Neutrophil (primary cell): ENCODE measurements around the gene CLCNKA.

ENCODE experiments used
- H3K27ac ChIP-seq: fragments of 200-600 bp; sonication (generic); 2 replicates; pipeline ENCODE4 v1.5.1; 2016; ENCODE audit warnings: mild to moderate bottlenecking, moderate library complexity
- H3K27me3 ChIP-seq: fragments of 200-600 bp; sonication (generic); 2 replicates; pipeline ENCODE4 v1.6.0; 2016; ENCODE audit warnings: mild to moderate bottlenecking
- H3K36me3 ChIP-seq: fragments of 200-600 bp; sonication (generic); 2 replicates; pipeline ENCODE4 v1.5.1; 2017
- H3K4me1 ChIP-seq, 2 experiments: fragments of 200-600 bp in 1 of 2; sonication (generic) in 1 of 2; 1 replicate in 1 of 2; 2 replicates in 1 of 2; pipeline versions ENCODE4 v1.5.1 to v1.6.1; 2013 to 2016; ENCODE audit warnings: low read depth in 1 of 2, low read length in 1 of 2, mild to moderate bottlenecking in 1 of 2, moderate library complexity in 1 of 2; ENCODE audit not compliant: control insufficient read depth in 1 of 2, insufficient read depth in 1 of 2
- H3K4me3 ChIP-seq, 2 experiments: fragments of 200-600 bp in 1 of 2; sonication (generic) in 1 of 2; 1 replicate in 1 of 2; 2 replicates in 1 of 2; pipeline ENCODE4 v1.5.1; 2013 to 2016; ENCODE audit warnings: low read depth in 1 of 2, low read length in 1 of 2, mild to moderate bottlenecking in 1 of 2, moderate library complexity in 1 of 2
- H3K9me3 ChIP-seq: fragments of 200-600 bp; sonication (generic); 2 replicates; pipeline ENCODE4 v1.5.1; 2016
- TF ChIP-seq, protein P1 (sequence below): fragments of 200-600 bp; sonication (generic); IDR thresholded peaks from 2 replicates; pipeline ENCODE4 v1.5.1; 2016; ENCODE audit warnings: antibody characterized with exemption

The CLCNKA gene

DNA sequence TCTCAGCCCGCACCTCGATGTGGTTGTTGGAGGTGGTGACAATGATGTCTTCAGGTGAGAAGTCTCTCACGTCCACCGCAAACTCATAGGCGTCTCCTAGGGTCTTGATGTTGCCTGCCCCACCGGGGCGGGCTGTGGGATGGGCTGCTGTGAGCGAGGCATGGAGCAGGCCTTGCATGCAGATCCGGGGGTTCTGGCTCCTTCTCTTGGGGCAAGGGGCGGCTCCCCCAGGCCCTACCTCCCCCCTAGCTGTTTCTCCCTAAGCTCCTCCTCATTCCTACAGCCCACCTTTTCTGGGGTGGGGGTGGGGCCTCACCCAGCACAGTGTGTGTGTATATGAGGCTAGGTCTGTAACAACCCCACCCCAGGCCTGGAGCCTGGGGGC is 4.8 kb upstream of the CLCNKA start:
- Histone ChIP-seq H3K4me3 (no peak overlapping the region), H3K27ac (no peak overlapping the region), H3K4me1 (peaks cover 6 to 11% of the 10 kb centered on the region in 2 experiments), H3K9me3 (no peaks in the 10 kb centered on the region), H3K36me3 (no peaks in the 10 kb centered on the region), H3K27me3 (peaks cover 28% of the 10 kb centered on the region)
- TF ChIP-seq, protein P1, sequence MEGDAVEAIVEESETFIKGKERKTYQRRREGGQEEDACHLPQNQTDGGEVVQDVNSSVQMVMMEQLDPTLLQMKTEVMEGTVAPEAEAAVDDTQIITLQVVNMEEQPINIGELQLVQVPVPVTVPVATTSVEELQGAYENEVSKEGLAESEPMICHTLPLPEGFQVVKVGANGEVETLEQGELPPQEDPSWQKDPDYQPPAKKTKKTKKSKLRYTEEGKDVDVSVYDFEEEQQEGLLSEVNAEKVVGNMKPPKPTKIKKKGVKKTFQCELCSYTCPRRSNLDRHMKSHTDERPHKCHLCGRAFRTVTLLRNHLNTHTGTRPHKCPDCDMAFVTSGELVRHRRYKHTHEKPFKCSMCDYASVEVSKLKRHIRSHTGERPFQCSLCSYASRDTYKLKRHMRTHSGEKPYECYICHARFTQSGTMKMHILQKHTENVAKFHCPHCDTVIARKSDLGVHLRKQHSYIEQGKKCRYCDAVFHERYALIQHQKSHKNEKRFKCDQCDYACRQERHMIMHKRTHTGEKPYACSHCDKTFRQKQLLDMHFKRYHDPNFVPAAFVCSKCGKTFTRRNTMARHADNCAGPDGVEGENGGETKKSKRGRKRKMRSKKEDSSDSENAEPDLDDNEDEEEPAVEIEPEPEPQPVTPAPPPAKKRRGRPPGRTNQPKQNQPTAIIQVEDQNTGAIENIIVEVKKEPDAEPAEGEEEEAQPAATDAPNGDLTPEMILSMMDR: no peak

- no peak within 1 kb of the TSS for H3K27ac ChIP-seq
These were observed 4.2 kb upstream of the CLCNKA start, which contains the start of gene HSPB7 for GRCh38 chr1:16017461-16018303. TSS of gene HSPB7 (minus strand) at chr1:16018043. CDS start at chr1:16017963, 80 bp downstream.

GRCh38 chr1:16018308-16018707 is 3.5 kb upstream of the CLCNKA start:
- H3K36me3 ChIP-seq: no peaks in the 10 kb centered on the region
- peaks cover 17% of the 10 kb centered on the region for H3K27me3 ChIP-seq
- H3K4me1 ChIP-seq: peaks cover 0 to under 1% of the 10 kb centered on the region in 2 experiments
- TF ChIP-seq, protein P1: no peak
- H3K27ac ChIP-seq: no peak overlapping the region
- no peak overlapping the region for H3K4me3 ChIP-seq
- H3K9me3 ChIP-seq: no peaks in the 10 kb centered on the region

More at GRCh38 chr1:16017461-16018303, 4.2 kb upstream of the CLCNKA start, which contains the start of gene HSPB7:
- no peak within 1 kb of the TSS for H3K4me3 ChIP-seq
- no peaks in the 10 kb centered on the region for H3K36me3 ChIP-seq
- H3K9me3 ChIP-seq: no peaks in the 10 kb centered on the region
- peaks cover 23% of the 10 kb centered on the region for H3K27me3 ChIP-seq
- TF ChIP-seq, protein P1: no peak
- H3K4me1 ChIP-seq: peaks cover under 1 to 7% of the 10 kb centered on the region in 2 experiments

DNA sequence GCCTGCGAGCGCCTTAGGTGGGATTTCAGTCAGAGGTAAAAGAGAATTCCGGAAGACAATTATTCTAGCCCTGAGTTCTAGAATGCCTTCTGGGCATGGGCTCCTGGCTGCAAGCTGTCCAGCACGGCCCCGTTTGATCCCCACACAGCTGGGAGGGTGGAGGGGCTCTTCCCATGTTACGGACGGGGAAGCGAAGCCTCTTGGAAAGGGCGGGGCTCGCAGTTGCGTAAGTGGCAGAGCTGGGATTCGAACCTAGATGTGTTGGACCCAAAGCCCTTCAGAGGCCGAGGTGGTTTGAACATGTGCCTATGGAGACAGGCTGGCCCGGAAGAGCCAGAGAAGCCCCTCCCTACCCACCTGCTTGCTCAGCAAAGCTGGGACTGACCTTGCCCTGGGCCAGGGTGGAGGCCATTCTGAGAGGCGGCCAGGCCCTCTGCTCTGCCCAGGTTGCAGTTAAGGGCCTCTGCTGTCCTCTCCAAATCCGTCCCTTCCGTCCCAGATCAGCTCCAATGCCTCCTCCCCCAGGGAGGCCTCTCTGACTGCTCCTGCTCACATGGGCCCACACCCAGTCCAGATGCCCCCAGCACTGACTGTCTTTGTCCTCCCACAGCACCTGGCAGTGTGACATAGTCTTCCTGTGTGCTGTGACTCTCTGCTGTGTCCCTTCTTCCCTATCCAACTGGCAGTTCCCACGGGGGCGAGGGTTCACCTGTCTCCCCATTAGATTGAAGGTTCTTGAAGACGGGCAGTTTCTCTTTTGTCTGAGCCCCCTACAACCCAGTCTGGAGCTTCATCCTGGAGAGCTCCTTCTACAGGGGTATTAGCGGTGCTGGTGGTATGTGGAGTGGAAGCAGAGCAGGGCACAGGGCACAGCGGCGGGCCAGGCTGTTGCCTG is 2.8 kb upstream of the CLCNKA start:
- Histone ChIP-seq H3K4me1 (no peaks in the 10 kb centered on the region), H3K36me3 (no peaks in the 10 kb centered on the region), H3K9me3 (no peaks in the 10 kb centered on the region), H3K27me3 (peaks cover 10% of the 10 kb centered on the region), H3K27ac (no peak overlapping the region), H3K4me3 (no peak overlapping the region)
- TF ChIP-seq, protein P1: no peak

DNA sequence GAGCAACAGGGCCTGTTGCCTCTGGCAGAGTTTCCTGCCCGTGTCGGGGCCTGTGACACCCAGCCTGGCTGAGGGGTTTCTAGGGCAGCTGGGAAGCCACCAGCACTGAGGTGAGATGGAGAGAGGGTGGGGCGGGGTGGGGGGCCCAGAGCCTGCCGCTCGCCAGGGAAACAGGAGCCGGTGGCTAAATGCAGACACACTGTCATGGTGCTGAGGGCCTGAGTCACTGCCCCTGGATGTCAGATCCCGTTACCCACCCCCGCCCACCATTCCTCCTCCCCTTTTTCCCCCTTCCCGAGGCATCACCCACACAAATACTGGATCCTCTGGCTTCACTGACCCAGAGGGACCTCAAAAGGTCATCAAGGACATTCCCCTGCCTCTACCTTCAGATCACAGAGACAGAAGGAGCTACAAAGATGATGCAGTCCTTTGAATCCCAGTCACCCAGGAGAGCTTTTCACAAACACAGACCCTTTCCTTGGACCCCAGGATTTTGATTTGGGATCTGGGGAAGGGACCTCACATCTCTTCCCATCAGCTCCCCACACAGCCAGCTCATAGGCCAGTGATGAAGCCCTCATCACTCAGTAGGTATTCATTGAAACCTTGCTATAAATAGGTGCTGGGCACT is 2.1 kb upstream of the CLCNKA start:
- Histone ChIP-seq H3K4me1 (no peaks in the 10 kb centered on the region), H3K27me3 (peaks cover 4% of the 10 kb centered on the region), H3K36me3 (no peaks in the 10 kb centered on the region), H3K4me3 (no peak overlapping the region), H3K27ac (no peak overlapping the region), H3K9me3 (no peaks in the 10 kb centered on the region)
- TF ChIP-seq, protein P1: no peak
